HCT116 (cell line): Measurements from ENCODE around the gene ACOT11. TPM values are rescaled to one million over a fixed set of nuclear protein-coding genes. Genes with fewer than 3 reads are reported as not detected.

Experiments
- ATAC-seq: fragments of 200-7000 bp; cut with Tn5 transposase; 2 replicates; pipeline ENCODE4 v1.9.1; 2020; ENCODE audit warnings: mild to moderate bottlenecking, moderate library complexity
- BruUV-seq: library from RNA; stranded (reverse); fragments of 400-500 nt; replicated peaks from 2 replicates; lab custom pipeline; 2021; lab: Mats Ljungman, UMichigan
- CTCF ChIA-PET: fragments of 300-600 bp; sonication (Branson Sonifier 250); formaldehyde crosslinking; loops from one replicate; lab custom pipeline; 2021; ENCODE audit warnings: antibody characterized with exemption; lab: Charles Lee
- POLR2A ChIA-PET: fragments of 300-600, 350-600 bp; sonication (Branson Sonifier 250); formaldehyde crosslinking; loops from one replicate; lab custom pipeline; 2021; ENCODE audit warnings: antibody characterized with exemption; lab: Charles Lee
- RAD21 ChIA-PET, 2 experiments: fragments of 300-600 bp; sonication (Branson Sonifier 250); formaldehyde crosslinking; loops; one replicate each; lab custom pipeline; 2023; ENCODE audit warnings: low total read pairs in 2 of 2; ENCODE audit not compliant: uncharacterized antibody in 2 of 2, unreplicated experiment in 2 of 2, low non-redundant PET in 1 of 2; lab: Charles Lee
- DNase-seq: peaks from one replicate; pipeline ENCODE4 v3.0.0-alpha.2; 2010; ENCODE audit warnings: low read depth, low spot score
- H2AFZ ChIP-seq: fragments of 200-600 bp; shearing (Covaris generic), sonication (generic); 2 replicates; pipeline ENCODE4 v1.6.1; 2017; ENCODE audit warnings: low read depth, mixed run types, mixed read lengths, antibody characterized with exemption, low read length; ENCODE audit not compliant: poor library complexity, severe bottlenecking
- H3K27ac ChIP-seq: 2 replicates; pipeline ENCODE4 v1.5.1; 2012; ENCODE audit warnings: low read depth, low read length
- H3K27me3 ChIP-seq: fragments of 200-600 bp; sonication (generic); 2 replicates; pipeline ENCODE4 v1.6.1; 2016; ENCODE audit warnings: mixed run types, low read length, mixed read lengths; ENCODE audit not compliant: insufficient read depth
- H3K36me3 ChIP-seq, 2 experiments: fragments of 200-500 bp in 1 of 2; fragments of 200-600 bp in 1 of 2; sonication (Bioruptor generic) in 1 of 2; sonication (generic) in 1 of 2; 2 replicates each; pipeline versions ENCODE4 v1.5.1 to v1.6.1; 2014 to 2016; ENCODE audit warnings: low read length in 2 of 2, inconsistent platforms in 1 of 2, mixed read lengths in 1 of 2, mixed run types in 1 of 2; ENCODE audit not compliant: insufficient read depth in 2 of 2, control insufficient read depth in 1 of 2
- H3K4me1 ChIP-seq, 2 experiments: fragments of 200-600 bp in 1 of 2; sonication (generic) in 1 of 2; 2 replicates each; pipeline versions ENCODE4 v1.5.1 to v1.6.1; 2012 to 2017; ENCODE audit warnings: low read length in 2 of 2, inconsistent platforms in 1 of 2, mild to moderate bottlenecking in 1 of 2, mixed read lengths in 1 of 2, mixed run types in 1 of 2, moderate library complexity in 1 of 2; ENCODE audit not compliant: insufficient read depth in 2 of 2, control insufficient read depth in 1 of 2
- H3K4me2 ChIP-seq: fragments of 200-600 bp; sonication (generic); 2 replicates; pipeline ENCODE4 v1.6.1; 2017; ENCODE audit warnings: mixed run types, low read length, mixed read lengths
- H3K4me3 ChIP-seq, 2 experiments: fragments of 200-600 bp in 1 of 2; sonication (generic) in 1 of 2; replicated peaks in 1 of 2; 2 replicates each; pipeline ENCODE4 v1.5.1; 2011 to 2016; ENCODE audit warnings: low read length in 2 of 2, control low read depth in 1 of 2, low read depth in 1 of 2, mild to moderate bottlenecking in 1 of 2, mixed read lengths in 1 of 2, mixed run types in 1 of 2
- H3K79me2 ChIP-seq: fragments of 200-600 bp; sonication (generic); 2 replicates; pipeline ENCODE4 v1.6.1; 2017; ENCODE audit warnings: mild to moderate bottlenecking, mixed run types, low read length, moderate library complexity, mixed read lengths; ENCODE audit not compliant: insufficient read depth
- H3K9ac ChIP-seq: fragments of 200-600 bp; sonication (generic); 2 replicates; pipeline ENCODE4 v1.6.1; 2016; ENCODE audit warnings: low read length, mixed read lengths
- H3K9me2 ChIP-seq: fragments of 200-600 bp; sonication (generic), shearing (Covaris generic); 2 replicates; pipeline ENCODE4 v1.6.1; 2017; ENCODE audit warnings: mixed run types, mild to moderate bottlenecking, moderate library complexity; ENCODE audit not compliant: insufficient read depth
- H3K9me3 ChIP-seq, 2 experiments: fragments of 200-500 bp in 1 of 2; fragments of 200-600 bp in 1 of 2; sonication (Bioruptor generic) in 1 of 2; sonication (generic) in 1 of 2; 2 replicates each; pipeline ENCODE4 v1.6.1; 2014 to 2017; ENCODE audit warnings: low read length in 2 of 2, mixed read lengths in 2 of 2, inconsistent platforms in 1 of 2, low read depth in 1 of 2, mild to moderate bottlenecking in 1 of 2, mixed run types in 1 of 2, moderate library complexity in 1 of 2; ENCODE audit not compliant: control insufficient read depth in 1 of 2, insufficient read depth in 1 of 2
- H4K20me1 ChIP-seq: fragments of 200-600 bp; sonication (generic), shearing (Covaris generic); 2 replicates; pipeline ENCODE4 v1.6.1; 2017; ENCODE audit warnings: mixed run types, mild to moderate bottlenecking, moderate library complexity; ENCODE audit not compliant: insufficient read depth
- ELF1 ChIP-seq: IDR thresholded peaks from 2 replicates; pipeline ENCODE4 v1.6.1; 2012; ENCODE audit warnings: low read depth, borderline replicate concordance
- EZH2phosphoT487 ChIP-seq: fragments of 200-600 bp; IDR thresholded peaks from 2 replicates; pipeline ENCODE4 v1.6.1; 2018; ENCODE audit warnings: antibody characterized with exemption, borderline replicate concordance
- FOSL1 ChIP-seq: IDR thresholded peaks from 2 replicates; pipeline ENCODE4 v1.6.1; 2012; ENCODE audit warnings: low read depth
- JUND ChIP-seq: IDR thresholded peaks from 2 replicates; pipeline ENCODE4 v1.6.1; 2012
- TCF7L2 ChIP-seq: IDR thresholded peaks from 2 replicates; pipeline ENCODE4 v1.7.0; 2011; ENCODE audit warnings: borderline replicate concordance, inconsistent platforms; ENCODE audit not compliant: insufficient read depth, insufficient read length; ENCODE audit errors: extremely low read depth
- YY1 ChIP-seq: IDR thresholded peaks from 2 replicates; pipeline ENCODE4 v1.6.1; 2011; ENCODE audit warnings: low read length, low read depth, moderate library complexity, mild to moderate bottlenecking; ENCODE audit not compliant: insufficient replicate concordance; ENCODE audit errors: extremely low read depth
- ZFX ChIP-seq: fragments of 450-650 bp; IDR thresholded peaks from 2 replicates; pipeline ENCODE4 v1.6.1; 2017
- intact Hi-C: fragments of 100-400 bp; cut with micrococcal nuclease; formaldehyde crosslinking; loops from 2 replicates; pipeline ENCODE4 v1.10.0; 2022
- total RNA-seq: library from RNA; stranded (reverse); gene quantifications from one replicate; pipeline ENCODE4 v1.2.1, GENCODE V29; 2021; ENCODE audit not compliant: unreplicated experiment
- TF ChIP-seq, protein P1 (sequence below): IDR thresholded peaks from 2 replicates; pipeline ENCODE4 v1.6.1; 2011; ENCODE audit warnings: mild to moderate bottlenecking, low read length, moderate library complexity; ENCODE audit not compliant: insufficient replicate concordance; ENCODE audit errors: extremely low read depth

The ACOT11 gene
- total RNA-seq, 1 experiment from 2014 or later, result 31.1 TPM

DNA sequence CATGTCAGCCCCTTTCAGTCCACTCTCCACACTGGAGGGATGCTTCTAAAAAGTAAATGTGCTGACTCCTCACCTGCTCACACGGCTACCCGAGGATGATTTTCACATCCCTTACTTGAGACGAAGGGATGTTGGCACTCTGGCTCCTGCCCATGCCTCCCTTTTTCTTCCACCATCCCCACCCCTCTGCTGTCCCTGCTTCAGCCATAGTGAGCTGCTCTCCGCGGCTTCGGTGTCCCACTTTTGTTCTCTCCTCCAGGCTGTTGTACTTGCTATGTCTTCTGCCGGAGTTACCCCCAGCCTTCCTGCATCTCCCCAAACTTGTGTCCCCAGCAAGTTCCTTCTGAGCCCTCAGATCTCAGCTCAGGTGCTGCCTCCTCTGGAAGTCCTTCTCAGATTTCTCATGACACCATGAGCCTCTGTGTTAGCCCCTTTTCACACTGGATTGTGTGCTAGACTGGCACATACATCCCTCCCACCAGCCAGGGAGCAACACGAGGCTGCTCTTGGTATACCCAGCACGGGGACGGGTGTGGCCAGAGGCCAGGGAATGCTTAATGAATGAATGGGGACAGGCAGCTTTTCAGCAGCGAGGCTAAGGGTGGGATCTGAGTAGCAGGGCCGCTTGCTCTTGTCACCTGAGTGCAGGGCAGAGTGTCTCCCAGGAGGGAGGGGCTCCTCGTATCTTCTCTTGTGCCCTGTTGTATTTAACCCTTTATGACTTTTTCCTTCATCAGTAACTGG, 1.3 kb downstream of the ACOT11 start:
- TF ChIP-seq JUND, result no peak
- TF ChIP-seq, protein P1, sequence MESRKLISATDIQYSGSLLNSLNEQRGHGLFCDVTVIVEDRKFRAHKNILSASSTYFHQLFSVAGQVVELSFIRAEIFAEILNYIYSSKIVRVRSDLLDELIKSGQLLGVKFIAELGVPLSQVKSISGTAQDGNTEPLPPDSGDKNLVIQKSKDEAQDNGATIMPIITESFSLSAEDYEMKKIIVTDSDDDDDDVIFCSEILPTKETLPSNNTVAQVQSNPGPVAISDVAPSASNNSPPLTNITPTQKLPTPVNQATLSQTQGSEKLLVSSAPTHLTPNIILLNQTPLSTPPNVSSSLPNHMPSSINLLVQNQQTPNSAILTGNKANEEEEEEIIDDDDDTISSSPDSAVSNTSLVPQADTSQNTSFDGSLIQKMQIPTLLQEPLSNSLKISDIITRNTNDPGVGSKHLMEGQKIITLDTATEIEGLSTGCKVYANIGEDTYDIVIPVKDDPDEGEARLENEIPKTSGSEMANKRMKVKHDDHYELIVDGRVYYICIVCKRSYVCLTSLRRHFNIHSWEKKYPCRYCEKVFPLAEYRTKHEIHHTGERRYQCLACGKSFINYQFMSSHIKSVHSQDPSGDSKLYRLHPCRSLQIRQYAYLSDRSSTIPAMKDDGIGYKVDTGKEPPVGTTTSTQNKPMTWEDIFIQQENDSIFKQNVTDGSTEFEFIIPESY, result no peak
- TF ChIP-seq ZFX, result no peak
- no peak for TF ChIP-seq FOSL1
- no peaks in the 10 kb centered on the region for H3K9me2 ChIP-seq
- no peaks in the 10 kb centered on the region for H3K79me2 ChIP-seq
- intact Hi-C loops, result no loop called here
- H3K36me3 ChIP-seq, result no peaks in the 10 kb centered on the region
- ChIA-PET CTCF (no interaction called here), RAD21 (no interaction called here), POLR2A (no interaction called here)
- H3K9ac ChIP-seq, result no peak overlapping the region
- peaks cover 0 to under 1% of the 10 kb centered on the region in 2 experiments; a peak in 2 of 4 replicates for H3K4me1 ChIP-seq
- H4K20me1 ChIP-seq, result no peaks in the 10 kb centered on the region
- H3K4me3 ChIP-seq, result no peak overlapping the region
- no peak for DNase-seq
- H3K9me3 ChIP-seq, result no peaks in the 10 kb centered on the region
- H2AFZ ChIP-seq, result no peak overlapping the region
- no peak for ATAC-seq
- no peaks in the 10 kb centered on the region for H3K27me3 ChIP-seq
- no peak overlapping the region for H3K4me2 ChIP-seq
- H3K27ac ChIP-seq, result no peak overlapping the region
- no TSS peak for BruUV-seq

DNA sequence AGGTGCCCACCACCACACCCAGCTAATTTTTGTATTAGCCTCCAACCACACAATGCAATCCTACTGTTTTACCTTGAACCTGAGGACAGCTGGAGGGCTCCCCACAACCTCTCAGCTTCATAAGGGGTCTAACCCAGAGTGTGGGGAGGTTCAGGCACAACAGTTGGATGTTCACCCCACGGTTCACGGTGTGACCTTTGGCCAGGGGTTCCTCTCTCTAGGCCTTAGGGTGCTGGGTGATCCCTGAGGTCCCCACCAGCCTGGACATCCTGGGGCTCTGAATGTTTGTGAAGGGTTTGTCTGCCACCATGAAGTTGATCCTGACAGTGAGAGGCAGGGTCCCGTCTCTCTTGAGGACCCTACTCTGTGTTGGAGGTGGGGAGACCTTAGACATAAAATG, 3.9 kb downstream of the ACOT11 start:
- ChIA-PET RAD21 (no interaction called here), POLR2A (no interaction called here), CTCF (interaction anchor here (1.2 kb wide), 1 partner anchor 13 kb away, joined by 3 read pairs; no protein-coding TSS in a partner anchor)
- no peaks in the 10 kb centered on the region for H3K36me3 ChIP-seq
- H3K27ac ChIP-seq, result no peak overlapping the region
- no peaks in the 10 kb centered on the region for H4K20me1 ChIP-seq
- BruUV-seq, result no TSS peak
- intact Hi-C loops, result no loop called here
- H3K4me2 ChIP-seq, result no peak overlapping the region
- H3K9me3 ChIP-seq, result 0 out of 4 replicates have a peak, but pooled peaks cover 0 to 3% of the 10 kb centered on the region in 2 experiments
- no peaks in the 10 kb centered on the region; a peak in 1 of 4 replicates for H3K4me1 ChIP-seq
- no peak overlapping the region for H3K9ac ChIP-seq
- TF ChIP-seq TCF7L2 (no peak), EZH2phosphoT487 (no peak), ELF1 (no peak), YY1 (no peak)
- TF ChIP-seq, protein P1, result no peak
- no peaks in the 10 kb centered on the region for H3K79me2 ChIP-seq
- H3K4me3 ChIP-seq, result no peak overlapping the region
- no peaks in the 10 kb centered on the region for H3K9me2 ChIP-seq
- no peaks in the 10 kb centered on the region for H3K27me3 ChIP-seq
- no peak for ATAC-seq
- no peak overlapping the region for H2AFZ ChIP-seq
- no peak for DNase-seq
